OCI-LY3 (cell line): ENCODE data around the gene DCAF8L2.

Source experiments
- EZH2phosphoT487 ChIP-seq: fragments of 200-600 bp; shearing (Covaris generic); IDR thresholded peaks from 2 replicates; pipeline ENCODE4 v1.6.1; 2018; ENCODE audit warnings: antibody characterized with exemption, mixed run types, low read depth
- TF ChIP-seq, protein P1 (sequence below): fragments of 200-600, 300-600 bp; sonication (generic); IDR thresholded peaks from 2 replicates; pipeline ENCODE4 v1.5.1; 2014; ENCODE audit warnings: antibody characterized with exemption, low read length, low read depth

- TF ChIP-seq, protein P1, sequence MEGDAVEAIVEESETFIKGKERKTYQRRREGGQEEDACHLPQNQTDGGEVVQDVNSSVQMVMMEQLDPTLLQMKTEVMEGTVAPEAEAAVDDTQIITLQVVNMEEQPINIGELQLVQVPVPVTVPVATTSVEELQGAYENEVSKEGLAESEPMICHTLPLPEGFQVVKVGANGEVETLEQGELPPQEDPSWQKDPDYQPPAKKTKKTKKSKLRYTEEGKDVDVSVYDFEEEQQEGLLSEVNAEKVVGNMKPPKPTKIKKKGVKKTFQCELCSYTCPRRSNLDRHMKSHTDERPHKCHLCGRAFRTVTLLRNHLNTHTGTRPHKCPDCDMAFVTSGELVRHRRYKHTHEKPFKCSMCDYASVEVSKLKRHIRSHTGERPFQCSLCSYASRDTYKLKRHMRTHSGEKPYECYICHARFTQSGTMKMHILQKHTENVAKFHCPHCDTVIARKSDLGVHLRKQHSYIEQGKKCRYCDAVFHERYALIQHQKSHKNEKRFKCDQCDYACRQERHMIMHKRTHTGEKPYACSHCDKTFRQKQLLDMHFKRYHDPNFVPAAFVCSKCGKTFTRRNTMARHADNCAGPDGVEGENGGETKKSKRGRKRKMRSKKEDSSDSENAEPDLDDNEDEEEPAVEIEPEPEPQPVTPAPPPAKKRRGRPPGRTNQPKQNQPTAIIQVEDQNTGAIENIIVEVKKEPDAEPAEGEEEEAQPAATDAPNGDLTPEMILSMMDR, result peak; percentile 22; the same call in 1 of the 2 replicates
- TF ChIP-seq EZH2phosphoT487, result no peak
Measured at GRCh38 chrX:27599928-27600327, 9.8 kb downstream of the DCAF8L2 start.
